Progenitor cell of endocrine pancreas (in vitro differentiated cells): ENCODE measurements around the gene CCDC137. TPM values are rescaled to one million over a fixed set of nuclear protein-coding genes. Genes with fewer than 3 reads are reported as not detected.
"Not testable (repeated sequence)": the region's sequence is repeated elsewhere in the genome, so short reads cannot be mapped to it uniquely, and the experiment has no call there.

Experiments
- DNase-seq: peaks from one replicate; pipeline ENCODE4 v3.0.0; 2021; ENCODE audit warnings: low spot score; ENCODE audit not compliant: unreplicated experiment
- H3K27ac Mint-ChIP-seq: 2 replicates; pipeline ENCODE4 v1.8.0; 2021; ENCODE audit warnings: mild to moderate bottlenecking, moderate library complexity, mixed read lengths
- H3K27me3 Mint-ChIP-seq: 2 replicates; pipeline ENCODE4 v1.8.0; 2021; ENCODE audit warnings: mixed read lengths
- H3K36me3 Mint-ChIP-seq: 2 replicates; pipeline ENCODE4 v1.8.0; 2022; ENCODE audit warnings: mixed read lengths; ENCODE audit not compliant: insufficient read depth
- H3K4me1 Mint-ChIP-seq: 2 replicates; pipeline ENCODE4 v1.8.0; 2021; ENCODE audit warnings: low read depth, mixed read lengths
- H3K4me3 Mint-ChIP-seq: 2 replicates; pipeline ENCODE4 v1.8.0; 2021; ENCODE audit warnings: low read depth, mild to moderate bottlenecking, moderate library complexity, mixed read lengths
- H3K9me3 Mint-ChIP-seq: 2 replicates; pipeline ENCODE4 v1.8.0; 2021; ENCODE audit warnings: low read depth, mixed read lengths
- CTCF ChIP-seq: fragments of 200-600 bp; sonication (generic); IDR thresholded peaks from one replicate; pipeline ENCODE4 v1.5.0; 2021; ENCODE audit warnings: antibody characterized with exemption, mild to moderate bottlenecking; ENCODE audit not compliant: unreplicated experiment
- total RNA-seq: library from RNA; stranded (reverse); gene quantifications from 2 replicates; pipeline ENCODE4 v1.2.1, GENCODE V29; 2021

The CCDC137 gene
- total RNA-seq, 1 donor from 2014 or later = 26.6 TPM

GRCh38 chr17:81675515-81676221 is 9.1 kb downstream of the CCDC137 start:
- not testable (repeated sequence) for H3K9me3 Mint-ChIP-seq, H3K27me3 Mint-ChIP-seq, H3K4me1 Mint-ChIP-seq, H3K27ac Mint-ChIP-seq, H3K4me3 Mint-ChIP-seq, H3K36me3 Mint-ChIP-seq, DNase-seq
- TF ChIP-seq CTCF = peak; percentile 61

- Mint-ChIP-seq H3K27ac (no peak overlapping the region), H3K4me3 (no peak overlapping the region), H3K27me3 (no peaks in the 10 kb centered on the region), H3K36me3 (peaks cover 6% of the 10 kb centered on the region), H3K4me1 (peaks cover 3% of the 10 kb centered on the region), H3K9me3 (no peaks in the 10 kb centered on the region)
- no peak for TF ChIP-seq CTCF
- DNase-seq = no peak
These were observed 10.4 kb downstream of the CCDC137 start for GRCh38 chr17:81676906-81677305.

- TF ChIP-seq CTCF = no peak
- Mint-ChIP-seq H3K4me3 (no peak overlapping the region), H3K36me3 (peaks cover 2% of the 10 kb centered on the region), H3K9me3 (no peaks in the 10 kb centered on the region), H3K27ac (no peak overlapping the region), H3K4me1 (peaks cover 16% of the 10 kb centered on the region), H3K27me3 (no peaks in the 10 kb centered on the region)
- no peak for DNase-seq
These were observed 13.6 kb downstream of the CCDC137 start for GRCh38 chr17:81680150-81680549.

- no peaks in the 10 kb centered on the region for H3K9me3 Mint-ChIP-seq
- DNase-seq = no peak
- H3K27ac Mint-ChIP-seq = no peak overlapping the region
- H3K4me3 Mint-ChIP-seq = no peak overlapping the region
- H3K27me3 Mint-ChIP-seq = no peaks in the 10 kb centered on the region
- TF ChIP-seq CTCF = no peak
- H3K36me3 Mint-ChIP-seq = peaks cover 3% of the 10 kb centered on the region
- H3K4me1 Mint-ChIP-seq = peaks cover 13% of the 10 kb centered on the region
These were observed 15.1 kb downstream of the CCDC137 start for GRCh38 chr17:81681672-81682071.

- no peak for DNase-seq
- Mint-ChIP-seq H3K9me3 (no peaks in the 10 kb centered on the region), H3K27me3 (no peaks in the 10 kb centered on the region), H3K27ac (peak overlapping the region; percentile 88), H3K4me1 (peaks cover 13% of the 10 kb centered on the region), H3K4me3 (peak overlapping the region; percentile 89), H3K36me3 (peaks cover 8% of the 10 kb centered on the region)
- no peak for TF ChIP-seq CTCF
These were observed 16.1 kb downstream of the CCDC137 start for GRCh38 chr17:81682565-81683207.
